GM21526 (cell line): ENCODE data around the gene GPRC5D.

Experiments used
- ATAC-seq: cut with Tn5 transposase; IDR thresholded peaks from one replicate; pipeline ENCODE4 v1.9.1; 2021; ENCODE audit warnings: moderate library complexity; ENCODE audit not compliant: unreplicated experiment, low FRiP score

Gene GPRC5D

GRCh38 chr12:12982331-12982730 is 30.4 kb upstream of the GPRC5D start:
- ATAC-seq: no peak

- no peak for ATAC-seq
These were observed 27.8 kb upstream of the GPRC5D start for GRCh38 chr12:12979731-12980259.

DNA sequence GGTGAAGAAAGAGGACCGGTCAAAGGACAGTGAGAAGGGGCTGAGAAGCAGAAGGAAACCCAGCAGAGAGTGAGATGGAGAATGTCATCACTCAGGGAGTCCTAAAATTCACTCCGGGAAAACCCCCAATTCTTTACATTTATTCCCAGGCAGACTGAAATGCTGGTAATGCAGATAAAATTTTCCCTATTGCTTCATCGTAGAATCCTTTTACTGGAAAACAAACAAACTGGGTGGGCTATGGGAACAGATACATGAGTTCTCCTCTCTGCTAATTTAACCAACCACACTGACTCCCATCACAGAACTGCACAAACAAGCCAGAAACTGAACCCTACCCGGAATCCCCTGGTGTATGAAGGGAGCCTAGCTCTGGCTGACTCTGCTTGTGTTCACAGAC is 27.2 kb upstream of the GPRC5D start:
- no peak for ATAC-seq

- no peak for ATAC-seq
These were observed 25.3 kb upstream of the GPRC5D start for GRCh38 chr12:12977231-12977630.

- no peak for ATAC-seq
These were observed 24.4 kb upstream of the GPRC5D start for GRCh38 chr12:12976366-12976765.

DNA sequence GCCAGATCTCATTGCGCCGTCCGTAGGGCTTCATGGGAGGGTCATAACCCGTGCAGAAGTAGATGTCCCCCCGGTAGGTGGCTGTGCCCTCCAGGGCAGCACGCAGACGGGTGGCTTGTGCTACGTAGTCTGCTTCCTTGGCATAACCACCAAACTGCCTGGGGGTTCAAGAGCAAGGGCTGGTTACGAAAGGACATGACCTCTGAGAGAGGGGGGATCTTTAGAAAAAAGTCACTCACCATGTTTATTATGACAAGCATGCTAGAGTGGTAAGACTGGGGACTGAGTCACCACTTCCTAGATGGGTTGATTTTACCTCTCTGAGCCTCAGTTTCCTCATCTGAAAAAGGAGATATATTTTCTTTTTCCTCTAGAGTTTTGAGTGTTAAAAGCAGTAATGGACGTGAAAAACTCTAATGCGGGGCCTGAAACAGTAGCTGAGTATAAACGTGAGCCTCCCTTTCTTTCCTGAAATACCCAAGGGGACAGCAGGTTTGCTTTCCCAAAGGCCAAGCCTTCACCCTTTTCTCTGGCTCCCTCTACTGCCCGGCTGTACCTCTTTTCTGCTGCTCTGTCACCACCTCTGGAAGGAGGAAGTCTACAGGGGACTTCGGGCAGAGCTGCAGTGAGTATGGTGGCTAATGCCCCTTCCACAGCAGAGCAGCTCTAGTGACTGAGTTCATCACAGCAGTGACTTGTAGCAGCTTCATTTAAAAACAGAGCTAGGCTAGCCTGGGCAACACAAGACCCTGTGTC is 23.5 kb upstream of the GPRC5D start:
- ATAC-seq: no peak

- no peak for ATAC-seq
These were observed 22.2 kb upstream of the GPRC5D start for GRCh38 chr12:12974211-12974610.

GRCh38 chr12:12973019-12973418 is 21.0 kb upstream of the GPRC5D start:
- ATAC-seq: no peak

DNA sequence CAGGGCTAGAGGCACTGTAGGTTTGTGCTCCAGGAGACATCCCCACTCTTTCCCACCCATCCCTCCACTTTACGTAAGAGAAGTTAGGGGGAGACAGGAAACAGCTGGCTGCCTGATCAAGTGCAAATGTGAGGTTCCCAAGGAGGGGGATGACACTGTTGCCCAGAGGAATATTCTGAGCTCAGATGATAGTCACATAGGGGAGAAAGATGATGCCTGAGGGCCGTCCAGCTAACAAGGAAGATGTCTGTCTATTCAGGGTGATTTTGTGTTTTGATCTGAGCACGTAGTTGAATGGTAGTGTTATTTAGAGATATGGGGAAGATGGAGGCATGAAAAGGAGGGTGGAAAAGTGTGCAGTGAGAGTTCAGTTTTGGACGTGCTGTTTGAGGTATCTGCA is 13.9 kb upstream of the GPRC5D start:
- ATAC-seq: no peak

GRCh38 chr12:12964255-12964654 is 12.3 kb upstream of the GPRC5D start:
- no peak for ATAC-seq

DNA sequence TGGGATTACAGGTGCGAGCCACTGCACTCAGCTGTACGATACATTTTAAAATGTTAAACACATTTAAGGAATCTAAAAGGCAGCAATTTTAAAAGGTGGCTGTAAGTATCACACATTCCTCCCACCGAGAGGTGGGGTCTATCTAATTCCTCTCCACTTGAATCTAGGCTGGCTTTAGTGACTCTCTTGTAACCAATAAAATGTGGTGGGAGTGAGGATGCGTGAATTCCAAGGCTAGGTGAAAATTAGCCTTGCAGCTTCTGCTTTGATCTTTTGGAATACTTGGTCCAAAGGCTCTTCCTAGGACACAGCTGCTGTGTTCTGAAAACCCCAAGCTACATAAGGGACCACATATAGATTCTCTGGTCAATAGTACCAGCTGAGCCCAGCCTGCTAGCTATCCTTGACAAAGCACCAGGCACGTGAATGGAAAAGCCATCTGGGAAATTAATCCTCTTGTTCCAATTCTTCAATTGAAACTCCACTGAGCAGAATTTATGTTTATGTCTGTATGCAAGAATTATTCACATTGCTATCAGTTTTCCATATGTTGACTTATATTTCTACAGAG is 8.8 kb upstream of the GPRC5D start:
- ATAC-seq: no peak

DNA sequence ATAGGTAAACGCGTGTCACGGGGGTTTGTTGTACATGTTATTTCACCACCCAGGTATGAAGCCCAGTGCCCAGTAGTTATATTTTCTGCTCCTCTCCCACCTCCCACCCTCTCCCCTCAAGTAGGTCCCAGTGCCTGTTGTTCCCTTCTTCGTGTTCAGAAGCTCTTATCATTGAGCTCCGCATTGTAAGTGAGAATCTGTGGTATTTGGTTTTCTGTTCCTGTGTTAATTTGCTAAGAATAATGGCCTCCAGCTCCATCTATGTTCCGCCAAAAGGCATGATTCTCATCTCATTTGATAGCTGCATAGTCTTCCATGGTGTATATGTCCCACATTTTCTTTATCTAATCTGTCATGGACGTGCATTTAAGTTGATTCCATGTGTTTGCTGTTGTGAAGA is 6.9 kb upstream of the GPRC5D start:
- no peak for ATAC-seq

DNA sequence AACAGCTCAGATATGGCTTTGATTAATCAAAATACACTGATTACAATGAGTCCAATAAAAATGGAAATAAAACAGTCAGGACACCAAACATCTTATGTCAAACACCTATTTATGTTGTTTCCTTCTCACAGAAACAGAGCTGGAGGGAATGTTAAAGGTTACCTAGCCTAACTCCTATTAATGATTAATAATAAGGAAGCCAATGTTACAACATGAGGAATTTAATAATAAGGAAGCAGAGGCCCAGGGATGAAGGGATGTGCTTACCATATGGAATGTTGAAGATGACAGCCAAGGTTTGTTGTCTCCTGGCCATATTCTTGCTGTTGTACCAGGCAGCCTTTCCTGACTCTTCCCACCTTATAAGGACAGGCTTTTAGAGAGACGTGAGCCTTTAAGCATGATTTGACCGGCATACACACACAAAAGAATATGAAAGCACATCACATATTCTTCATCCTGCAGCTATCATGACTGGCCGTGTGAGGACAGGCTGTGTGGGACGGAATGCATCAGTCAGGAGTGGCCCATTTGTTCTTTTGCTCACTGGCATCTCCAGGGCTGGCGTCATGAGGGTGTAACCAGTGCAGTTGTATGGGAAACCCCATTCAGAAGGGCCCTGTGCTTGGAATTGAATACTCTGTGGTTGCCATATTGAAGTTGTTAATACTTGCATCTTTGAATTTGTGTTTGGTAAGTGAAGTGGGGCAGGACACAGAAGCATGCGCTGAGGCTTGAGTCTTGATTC is 3.1 kb upstream of the GPRC5D start:
- ATAC-seq: no peak

GRCh38 chr12:12954356-12954755 is 2.4 kb upstream of the GPRC5D start:
- no peak for ATAC-seq

DNA sequence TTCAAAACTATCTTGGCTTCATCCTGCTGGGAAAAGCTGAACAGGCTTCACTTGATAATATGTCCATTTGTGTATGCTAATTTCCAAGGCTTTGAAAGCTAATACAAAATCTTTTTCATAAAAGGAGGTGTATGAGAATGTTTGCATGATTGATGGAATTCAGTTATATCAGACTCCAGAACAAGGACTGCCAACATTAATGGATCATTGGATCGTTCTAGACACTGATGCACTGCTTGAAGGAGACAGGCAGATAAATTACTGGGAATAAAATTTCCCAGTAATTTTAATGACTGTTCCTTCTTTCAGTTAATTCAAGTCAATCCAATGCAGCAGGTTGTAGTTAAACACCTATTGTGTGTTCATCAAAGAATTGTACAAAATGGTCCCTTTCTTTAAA is 466 bp downstream of the GPRC5D start:
- ATAC-seq: no peak

GRCh38 chr12:12947902-12948301 is 4.1 kb downstream of the GPRC5D start:
- no peak for ATAC-seq

DNA sequence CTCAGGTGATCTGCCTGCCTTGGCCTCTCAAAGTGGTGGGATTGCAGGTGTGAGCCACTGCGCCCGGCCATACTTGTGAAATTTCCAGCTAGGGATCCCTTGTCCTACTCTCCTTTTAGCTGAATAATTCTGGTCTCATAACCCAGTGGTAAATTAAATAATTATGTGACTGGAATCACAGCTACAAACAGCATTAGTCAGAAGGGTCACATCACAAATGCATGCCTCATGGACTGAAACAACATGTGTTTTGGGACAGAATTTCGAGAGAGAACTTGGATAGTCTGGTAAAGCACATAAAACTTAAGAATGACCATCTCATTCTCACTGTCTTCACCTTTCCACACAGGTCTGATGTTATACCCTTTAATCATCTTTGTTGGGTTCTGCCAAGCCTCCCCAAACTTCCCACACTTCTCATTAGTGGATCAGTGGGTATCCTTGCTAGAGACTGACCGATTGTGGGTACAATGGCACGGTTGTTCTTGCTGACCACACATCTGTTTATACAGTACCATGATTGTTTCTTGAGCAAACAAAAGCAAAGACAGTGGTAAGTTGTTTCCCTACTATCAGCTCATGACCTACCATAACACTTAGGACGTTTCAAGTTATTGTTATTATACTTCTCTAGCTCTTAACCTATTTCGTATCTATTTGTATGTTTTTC is 5.1 kb downstream of the GPRC5D start:
- no peak for ATAC-seq

GRCh38 chr12:12945591-12945990 is 6.4 kb downstream of the GPRC5D start:
- ATAC-seq: no peak

DNA sequence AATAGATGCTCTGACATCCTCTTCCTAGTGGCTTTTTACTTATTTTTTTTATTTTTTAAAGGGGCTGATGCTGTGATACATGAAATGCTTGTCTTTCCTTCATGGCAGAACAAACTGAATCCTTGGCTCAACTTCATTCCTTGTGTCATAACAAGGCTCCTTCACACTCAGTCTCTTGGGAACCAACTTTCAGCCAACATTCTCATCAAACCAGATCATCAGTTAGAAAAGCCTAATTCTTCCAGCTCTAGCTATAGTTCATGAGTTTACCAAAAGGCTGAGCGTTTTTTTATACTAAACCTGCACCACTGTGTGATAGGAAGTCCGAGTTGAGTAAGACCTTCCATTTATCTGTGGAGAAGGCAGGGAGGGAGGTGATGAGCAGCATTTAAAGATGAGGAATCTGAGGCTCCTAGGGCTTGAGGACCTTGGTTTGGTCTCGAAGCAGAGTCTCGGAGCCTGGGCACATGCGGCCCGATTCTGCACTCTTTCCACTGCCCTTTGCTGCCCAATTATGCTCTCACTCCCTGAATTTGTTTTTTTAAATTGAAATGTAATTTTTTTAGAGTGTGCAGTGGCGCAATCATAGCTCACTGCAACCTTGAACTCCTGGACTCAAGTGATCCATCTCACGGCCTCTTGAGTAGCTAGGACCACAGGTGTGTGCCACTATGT is 8.2 kb downstream of the GPRC5D start:
- no peak for ATAC-seq
